Bone marrow (tissue), 2 donors: ENCODE results near the gene ASTL.
"Not testable (repeated sequence)": the region's sequence is repeated elsewhere in the genome, so short reads cannot be mapped to it uniquely, and the experiment has no call there.

Experiments used
- DNase-seq, 2 donors: peaks; one replicate each; lab custom pipeline; 2025; lab: John Stamatoyannopoulos, UW

Gene ASTL

DNA sequence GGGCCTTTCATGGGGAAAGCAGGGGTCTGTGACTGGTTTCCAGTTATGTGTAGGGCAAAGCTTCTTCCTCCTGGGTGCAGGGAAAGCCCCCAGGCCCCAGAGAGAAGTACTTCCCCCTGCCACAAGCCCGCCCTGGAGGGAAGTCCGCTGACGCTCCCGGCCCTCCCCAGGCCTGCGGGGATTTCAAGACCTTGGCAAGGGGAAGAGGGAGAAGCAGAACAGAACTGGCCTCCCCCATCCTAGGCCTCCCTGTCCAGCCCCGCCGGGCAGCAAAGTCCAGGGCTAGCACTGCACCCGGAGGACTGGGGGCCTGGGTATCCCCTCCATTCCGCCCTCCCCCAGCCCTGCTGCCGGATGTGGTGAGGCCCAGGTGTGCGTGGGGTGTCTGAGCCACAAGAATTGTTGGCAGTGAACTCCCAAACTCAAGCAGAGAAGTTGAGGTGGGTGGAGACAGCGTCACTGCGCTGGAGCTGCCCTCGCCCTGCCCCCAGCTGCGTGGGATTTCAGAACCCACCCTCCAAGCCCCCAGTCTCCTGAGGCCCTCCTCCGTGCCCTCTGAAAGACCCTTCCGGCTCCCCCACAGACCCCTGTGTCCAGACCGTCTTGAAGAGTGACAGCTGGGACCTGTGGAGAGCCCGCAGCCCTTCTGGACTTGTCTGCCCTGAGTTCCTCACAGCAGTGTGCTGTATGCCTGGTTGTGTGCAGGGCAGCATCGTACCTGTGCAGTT is 8.0 kb upstream of the ASTL start:
- DNase-seq = peak; percentile 63 to 93

DNA sequence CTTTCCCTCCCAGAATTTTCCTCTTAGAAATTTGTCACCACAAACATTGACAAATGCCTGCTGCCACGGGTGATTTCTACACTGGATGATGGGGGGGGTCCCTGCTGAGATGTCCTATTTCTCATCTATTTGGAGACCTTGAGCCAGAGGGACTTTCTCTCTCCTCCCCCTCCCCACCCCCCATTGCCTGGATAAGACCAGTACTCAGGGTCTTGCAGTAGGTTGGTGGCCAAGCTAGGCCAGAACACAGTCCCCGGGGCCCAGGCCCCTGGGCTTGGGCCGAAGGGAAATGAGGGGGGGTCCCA is 7.5 kb upstream of the ASTL start:
- DNase-seq = no peak

- DNase-seq = peak; percentile 19 to 79
These were observed 6.9 kb upstream of the ASTL start, which contains the start of gene DUSP2 for GRCh38 chr2:96145036-96145847. DUSP2 (minus strand) TSS chr2:96145440; CDS start chr2:96145354, 86 bp downstream.

GRCh38 chr2:96144481-96145035 is 6.3 kb upstream of the ASTL start:
- peak in 1 of 2 donors; percentile 69 for DNase-seq

DNA sequence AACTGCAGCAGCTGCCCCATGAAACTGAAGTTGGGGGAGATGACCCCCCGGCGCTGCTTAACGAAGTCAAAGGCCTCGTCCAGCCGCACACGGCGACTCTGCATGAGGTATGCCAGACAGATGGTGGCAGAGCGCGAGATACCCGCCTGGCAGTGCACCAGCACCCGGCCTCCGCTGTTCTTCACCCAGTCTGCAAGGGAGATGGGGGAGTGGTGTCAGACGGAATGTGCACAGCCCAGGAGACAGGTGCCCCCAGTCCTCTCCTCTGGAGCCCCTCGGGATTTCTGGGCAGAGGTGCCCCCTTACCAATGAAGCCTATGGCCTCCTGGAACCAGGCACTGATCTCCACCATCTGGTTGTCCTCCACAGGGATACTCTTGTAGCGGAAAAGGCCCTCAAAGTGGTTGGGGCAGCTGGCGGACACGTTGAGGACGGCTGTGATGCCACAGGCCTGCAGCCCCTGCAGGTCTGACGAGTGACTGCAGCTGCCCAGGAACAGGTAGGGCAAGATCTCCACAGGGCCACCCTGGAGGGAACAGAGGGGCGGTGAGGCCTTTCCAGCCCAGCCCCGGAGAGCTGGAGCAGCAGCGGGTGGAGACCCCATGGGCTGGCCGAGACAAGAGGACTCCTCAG is 5.7 kb upstream of the ASTL start:
- DNase-seq = no peak

DNA sequence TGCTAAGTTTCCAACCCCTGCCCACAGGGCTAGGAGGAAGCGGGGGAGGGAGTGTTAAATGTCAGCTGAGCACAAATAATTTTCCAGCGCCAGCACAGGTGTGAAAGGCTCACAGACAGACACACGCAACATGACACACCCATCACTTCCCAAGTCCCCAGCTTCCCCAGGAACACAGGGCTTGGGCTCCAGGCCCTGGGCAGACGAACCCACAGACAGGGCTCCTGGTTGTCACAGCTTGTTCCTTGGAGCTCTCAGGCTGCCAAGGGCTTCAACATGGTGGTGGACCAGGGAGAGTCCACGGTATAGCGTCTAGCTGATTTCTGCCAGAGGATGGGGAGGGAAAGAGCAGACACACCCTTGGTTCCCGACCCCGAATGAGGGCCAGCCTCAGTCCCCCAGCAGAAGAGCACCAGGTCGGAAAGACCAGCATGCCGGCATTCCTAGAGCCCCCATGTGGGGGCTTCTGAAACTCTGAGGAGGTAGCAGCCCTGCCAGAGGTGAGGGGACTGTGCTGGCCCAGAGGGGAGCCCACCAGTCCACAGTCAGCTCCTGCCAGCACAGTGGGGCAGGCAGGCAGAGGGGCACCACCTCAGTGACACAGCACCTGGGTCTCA is 5.0 kb upstream of the ASTL start:
- no peak for DNase-seq

- DNase-seq = no peak
These were observed 4.2 kb upstream of the ASTL start for GRCh38 chr2:96142217-96143113.

- DNase-seq = not testable (repeated sequence)
These were observed 3.3 kb upstream of the ASTL start for GRCh38 chr2:96141624-96141967.

DNA sequence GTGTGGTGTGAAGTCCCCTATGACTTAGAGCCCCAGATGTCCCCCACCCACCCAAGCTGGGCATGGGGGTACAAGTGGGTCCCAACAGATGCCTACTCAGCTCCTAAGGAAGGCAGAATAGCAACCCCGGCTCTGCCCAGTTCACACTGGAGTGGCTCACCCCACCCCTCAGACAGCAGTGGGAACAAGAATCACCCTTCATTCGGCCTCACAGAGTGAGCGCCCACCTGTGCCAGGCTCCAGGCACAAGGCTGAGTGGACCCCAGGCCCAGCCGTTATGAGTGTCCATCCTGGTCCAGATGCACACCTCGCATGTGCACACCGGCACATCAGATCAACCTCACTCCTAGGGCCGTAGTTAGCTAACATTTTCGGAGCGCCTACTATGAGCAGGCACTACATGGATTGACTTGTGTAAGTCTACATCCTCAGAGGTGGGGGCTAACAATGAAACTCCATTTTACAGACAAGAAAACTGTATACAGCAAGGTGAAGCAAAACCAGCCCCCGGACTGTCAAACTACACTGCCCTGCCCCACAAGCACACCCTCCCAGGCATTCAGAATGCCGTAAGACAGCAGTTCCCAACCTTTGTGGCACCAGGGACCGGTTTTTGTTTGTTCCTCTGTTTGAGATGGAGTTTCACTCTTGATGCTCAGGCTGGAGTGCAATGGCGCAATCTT is 2.8 kb upstream of the ASTL start:
- no peak for DNase-seq

GRCh38 chr2:96139181-96139758 is 968 bp upstream of the ASTL start:
- DNase-seq = no peak

- no peak for DNase-seq
These were observed 752 bp downstream of the ASTL start for GRCh38 chr2:96137321-96138178.

DNA sequence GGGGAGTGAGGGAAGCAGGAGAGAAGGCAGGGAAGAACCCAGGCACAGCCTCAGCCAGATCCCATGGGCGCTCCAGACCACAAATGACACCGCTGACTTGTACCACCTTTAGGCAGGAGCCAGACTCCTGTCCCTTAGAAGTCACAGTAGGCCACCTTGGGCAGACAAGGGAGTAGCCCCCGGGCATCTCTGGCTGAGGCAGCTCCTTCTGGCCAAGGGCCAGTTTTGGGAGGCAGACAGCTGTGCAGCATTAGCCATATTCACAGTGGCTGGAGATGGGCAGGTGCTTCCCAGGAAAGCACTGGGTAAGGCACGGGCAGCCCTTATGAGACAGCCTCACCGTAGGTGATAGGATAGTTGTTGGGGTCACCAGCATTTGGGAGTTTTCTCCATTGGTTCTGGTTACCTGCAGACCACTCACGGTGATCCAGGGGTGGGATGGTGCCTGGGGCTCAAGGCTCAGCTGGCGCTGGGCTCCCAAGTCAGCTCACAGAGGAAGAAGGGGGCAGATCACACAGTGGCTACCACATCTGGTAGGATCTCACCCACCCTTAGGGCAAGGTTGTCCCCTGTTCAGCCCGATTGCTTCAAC is 2.1 kb downstream of the ASTL start:
- DNase-seq = no peak

DNA sequence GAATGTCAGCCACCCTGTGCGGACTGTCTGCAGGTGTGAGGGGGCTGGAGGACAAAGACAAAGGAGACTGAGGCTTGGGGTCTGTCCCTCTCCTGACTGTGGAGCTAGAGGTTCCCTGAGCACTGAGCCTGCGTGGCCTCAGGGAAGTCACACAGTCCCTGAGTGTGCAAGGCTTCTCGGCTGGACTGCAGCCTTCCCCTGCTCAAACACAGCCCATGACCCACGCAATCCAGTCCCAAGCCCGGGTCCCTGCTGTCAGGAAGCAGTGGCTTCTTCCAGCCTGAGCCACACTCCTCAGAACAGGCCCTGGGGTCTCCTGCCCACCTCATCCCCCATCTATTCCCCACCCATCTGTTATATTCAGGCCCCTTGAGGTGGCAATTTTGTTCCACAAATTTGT is 2.7 kb downstream of the ASTL start:
- no peak for DNase-seq

- DNase-seq = no peak
These were observed 3.1 kb downstream of the ASTL start for GRCh38 chr2:96135171-96135570.

GRCh38 chr2:96134421-96134820 is 3.9 kb downstream of the ASTL start:
- DNase-seq = no peak

DNA sequence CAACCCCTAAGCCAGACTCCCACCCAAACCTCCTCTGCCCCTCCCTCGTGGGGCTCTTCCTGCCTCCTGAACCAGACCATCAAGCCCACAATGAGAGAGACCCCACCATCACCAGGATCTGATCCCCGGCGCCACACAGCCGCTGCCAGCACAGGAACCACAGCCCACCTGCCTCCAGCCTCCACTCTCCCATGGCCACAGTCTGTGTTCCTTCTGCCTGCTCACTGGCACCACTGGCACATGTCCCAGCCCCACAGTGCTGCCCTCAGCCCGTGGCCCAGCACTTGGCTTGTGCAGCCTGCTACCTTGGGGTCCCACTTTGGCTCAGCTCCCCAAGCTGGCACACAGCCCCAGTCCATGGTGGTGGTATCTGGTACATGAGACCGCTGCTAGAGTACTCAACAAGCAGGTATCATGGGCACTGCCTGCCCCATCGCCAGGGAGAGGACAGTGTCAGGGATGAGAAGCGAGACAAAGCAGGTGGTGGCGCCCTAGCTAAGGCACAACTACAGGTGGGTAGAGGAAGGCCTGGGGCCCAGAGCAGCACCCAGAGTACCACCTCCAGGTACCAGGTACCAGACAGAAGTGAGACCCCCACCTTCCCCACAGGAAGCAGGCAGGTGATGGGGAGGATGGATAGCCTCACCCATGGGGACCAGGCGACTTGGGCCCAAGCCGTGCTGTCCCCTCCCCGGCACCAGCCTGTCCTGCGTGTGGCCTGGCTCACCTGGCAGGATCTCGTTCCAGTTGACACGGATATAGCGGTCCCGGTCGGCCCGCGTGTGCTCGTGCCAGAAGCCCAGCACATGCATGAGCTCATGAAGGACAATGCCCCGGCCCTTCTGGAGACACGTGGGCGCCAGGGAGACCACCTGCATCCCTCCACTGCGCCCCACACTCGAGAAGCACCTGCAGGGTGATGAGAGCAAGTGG is 6.2 kb downstream of the ASTL start:
- no peak for DNase-seq

- DNase-seq = no peak
These were observed 7.0 kb downstream of the ASTL start for GRCh38 chr2:96131152-96131812.
